Head of caudate nucleus (tissue), 42 donors: Measurements from ENCODE around the gene RABEPK.
"Not testable (repeated sequence)": the region's sequence is repeated elsewhere in the genome, so short reads cannot be mapped to it uniquely, and the experiment has no call there.

ENCODE experiments used
- DNase-seq, 42 donors: peaks; one replicate each; pipeline versions ENCODE4 v3.0.0 to v3.0.0-alpha.2; 2020 to 2021; ENCODE audit warnings: mixed read lengths in 7 of 42
- intact Hi-C: fragments of 100-400 bp; cut with DNase I; formaldehyde crosslinking; loops from one replicate; pipeline ENCODE4 v1.15.0; 2022

RABEPK gene

DNA sequence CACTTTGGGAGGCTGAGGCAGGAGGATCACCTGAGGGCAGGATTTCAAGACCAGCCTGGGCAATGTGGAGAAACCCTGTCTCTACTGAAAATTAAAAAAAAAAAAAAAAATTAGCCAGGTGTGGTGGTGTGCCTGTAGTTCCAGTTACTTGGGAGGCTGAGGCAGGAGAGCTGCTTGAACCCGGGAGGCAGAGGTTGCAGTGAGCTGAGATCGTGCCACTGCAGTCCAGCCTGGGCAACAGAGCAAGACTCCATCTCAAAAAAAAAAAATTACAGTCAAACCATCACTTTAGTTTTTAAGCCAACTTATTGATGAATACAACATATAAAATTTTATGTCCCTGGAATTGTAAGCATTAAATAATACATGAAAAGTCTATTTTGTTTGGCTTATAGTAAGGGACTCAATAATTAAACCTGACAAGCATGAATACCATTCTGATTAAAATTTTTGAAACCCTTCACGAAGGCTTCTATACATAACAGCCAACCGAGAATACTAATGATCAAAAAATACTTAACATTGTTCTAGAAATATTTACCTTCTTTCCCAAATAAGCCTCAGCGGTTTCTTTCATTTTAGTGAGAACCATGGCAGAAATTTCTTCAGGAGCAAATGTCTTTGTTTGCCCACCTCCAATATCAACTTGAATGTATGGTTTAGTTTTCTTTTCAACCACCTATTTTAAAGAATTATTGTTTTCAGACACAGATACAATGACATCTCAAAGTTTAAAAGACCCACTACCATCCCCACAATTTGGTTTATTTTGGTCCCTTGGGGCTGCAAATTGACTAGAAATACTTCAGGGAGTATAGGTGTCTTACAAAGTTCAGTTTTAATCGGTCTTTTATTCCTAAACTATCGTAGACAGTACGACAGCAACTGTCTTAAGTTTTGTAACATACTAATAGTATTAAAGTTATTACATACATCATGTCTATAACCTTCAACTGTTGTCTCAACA, 39.6 kb downstream of the RABEPK start:
- intact Hi-C loops, result loop anchor here (2.0 kb wide), 1 partner anchor 49 kb away; no protein-coding TSS in a partner anchor
- DNase-seq, result no peak

DNA sequence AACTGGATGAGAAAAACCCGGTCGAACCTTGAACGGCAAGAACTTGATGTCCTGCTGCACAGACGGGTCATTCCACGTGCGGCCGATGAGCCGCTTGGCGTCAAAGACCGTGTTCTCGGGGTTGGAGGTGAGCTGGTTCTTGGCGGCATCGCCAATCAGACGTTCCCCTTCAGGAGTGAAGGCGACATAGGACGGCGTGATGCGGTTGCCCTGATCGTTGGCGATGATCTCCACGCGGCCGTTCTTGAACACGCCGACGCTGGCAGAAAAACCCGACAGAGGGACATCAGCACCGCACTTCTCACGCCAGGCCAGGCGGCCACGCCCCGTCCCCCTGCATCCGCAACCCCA, 40.3 kb downstream of the RABEPK start:
- peak in 15 of 42 donors; percentile 9 to 55 (median 23) for DNase-seq
- intact Hi-C loops, result loop anchor here (2.0 kb wide), 1 partner anchor 50 kb away; no protein-coding TSS in a partner anchor

DNA sequence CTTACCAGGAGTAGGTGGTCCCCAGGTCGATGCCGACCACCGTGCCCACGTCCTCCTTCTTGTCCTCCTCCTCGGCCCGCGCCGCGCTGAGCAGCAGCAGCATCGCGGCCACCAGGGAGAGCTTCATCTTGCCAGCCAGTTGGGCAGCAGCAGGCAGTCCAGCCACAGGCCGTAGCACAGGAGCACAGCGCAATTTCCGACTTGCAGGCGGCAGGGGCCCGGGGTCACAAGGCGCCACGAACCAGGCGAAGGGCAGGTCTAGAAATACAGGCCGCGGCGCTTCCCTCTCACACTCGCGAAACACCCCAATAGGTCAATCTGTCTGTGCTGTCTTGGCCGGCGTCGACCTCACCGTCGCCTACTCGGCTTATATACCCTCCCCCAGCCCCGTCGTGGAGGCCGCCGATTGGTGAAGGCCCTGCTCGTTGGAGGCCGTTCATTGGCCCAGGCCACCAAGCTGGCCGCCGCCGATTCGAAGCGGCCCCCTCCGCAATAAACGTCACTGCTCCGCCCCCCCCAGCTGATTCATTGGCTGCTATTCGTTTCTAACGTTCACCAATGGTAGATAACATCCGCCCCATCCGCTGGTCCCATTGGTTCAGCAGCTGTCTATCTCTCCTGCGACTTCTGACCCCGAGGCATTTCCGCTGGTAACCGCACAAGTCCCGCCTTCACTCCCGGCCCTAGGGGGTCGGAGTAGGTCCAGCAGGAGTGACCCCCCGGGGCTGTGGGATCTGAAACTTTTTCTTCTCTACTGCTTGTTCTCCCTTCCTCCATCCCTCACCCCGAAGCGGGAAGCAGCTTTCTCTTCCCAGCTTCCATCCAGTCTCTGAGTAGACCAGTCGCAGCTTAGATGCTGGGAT, 40.9 kb downstream of the RABEPK start, which contains the start of gene HSPA5:
HSPA5 (minus strand) TSS at position 344 of the 863 bp plus-strand sequence; CDS start at position 127, 217 bp downstream.
- intact Hi-C loops, result loop anchor here (2.0 kb wide), 1 partner anchor 50 kb away; no protein-coding TSS in a partner anchor
- peak; percentile 98 to 100 (median 99) for DNase-seq

DNA sequence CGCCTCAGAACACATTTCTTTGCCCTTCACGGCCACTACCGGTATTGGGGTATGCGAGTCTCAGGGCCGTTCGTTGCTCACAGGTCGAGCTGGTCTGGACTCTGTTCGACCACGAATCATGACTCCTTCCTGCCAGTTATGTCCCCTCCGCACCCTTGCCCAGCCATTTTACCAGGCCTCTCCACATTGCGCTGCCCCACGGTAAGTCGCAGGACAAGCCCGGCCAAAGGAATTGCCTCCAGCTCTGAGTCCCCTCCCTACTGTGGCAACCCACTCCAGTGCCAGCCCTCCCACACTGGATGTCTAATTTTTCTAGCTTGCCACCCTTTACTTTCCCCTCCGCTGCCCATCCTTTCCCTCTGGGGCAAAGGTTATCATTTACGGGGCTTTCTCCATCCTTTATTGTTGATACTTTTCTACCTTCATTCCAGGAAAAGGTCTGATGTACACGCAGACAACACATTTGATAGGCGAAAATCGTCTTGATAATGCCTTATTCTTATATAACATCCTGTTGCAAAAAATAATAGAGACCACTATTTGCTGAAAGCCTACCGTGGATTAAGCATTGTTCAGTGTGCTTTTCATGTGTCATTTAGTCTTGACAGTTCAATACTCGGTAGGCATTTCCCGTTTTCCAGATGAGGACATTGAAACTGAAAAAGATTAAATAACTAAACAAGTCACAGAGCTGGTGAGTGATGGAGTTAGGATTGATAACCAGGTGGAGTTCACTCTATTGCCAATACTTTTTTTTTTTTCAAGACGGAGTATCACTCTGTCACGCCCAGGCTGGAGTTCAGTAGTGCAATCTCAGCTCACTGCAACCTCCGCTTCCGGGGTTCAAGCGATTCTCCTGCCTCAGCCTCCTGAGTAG, 41.8 kb downstream of the RABEPK start:
- DNase-seq, result peak in 30 of 42 donors; percentile 7 to 68 (median 40)
- intact Hi-C loops, result loop anchor here (2.0 kb wide), 1 partner anchor 51 kb away; no protein-coding TSS in a partner anchor

DNA sequence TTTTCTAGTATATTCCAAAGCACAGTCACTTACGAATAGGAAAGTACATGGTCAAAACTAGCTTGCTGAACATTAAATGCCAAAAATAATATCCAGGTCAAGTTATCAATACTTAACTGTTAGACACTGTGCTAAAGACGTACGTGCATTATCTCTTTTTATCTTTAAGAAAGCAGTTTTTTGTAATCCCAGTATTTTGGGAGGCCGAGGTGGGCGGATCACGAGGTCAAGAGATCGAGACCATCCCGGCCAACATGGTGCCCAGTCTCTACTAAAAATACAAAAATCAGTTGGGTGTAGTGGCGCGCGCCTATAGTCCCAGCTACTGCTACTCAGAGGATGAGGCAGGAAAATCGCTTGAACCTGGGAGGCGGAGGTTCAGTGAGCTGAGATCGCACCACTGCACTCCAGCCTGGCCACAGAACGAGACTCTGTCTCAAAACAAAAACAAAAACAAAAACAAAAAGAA, 43.5 kb downstream of the RABEPK start:
- no peak for DNase-seq
- intact Hi-C loops, result no loop called here

DNA sequence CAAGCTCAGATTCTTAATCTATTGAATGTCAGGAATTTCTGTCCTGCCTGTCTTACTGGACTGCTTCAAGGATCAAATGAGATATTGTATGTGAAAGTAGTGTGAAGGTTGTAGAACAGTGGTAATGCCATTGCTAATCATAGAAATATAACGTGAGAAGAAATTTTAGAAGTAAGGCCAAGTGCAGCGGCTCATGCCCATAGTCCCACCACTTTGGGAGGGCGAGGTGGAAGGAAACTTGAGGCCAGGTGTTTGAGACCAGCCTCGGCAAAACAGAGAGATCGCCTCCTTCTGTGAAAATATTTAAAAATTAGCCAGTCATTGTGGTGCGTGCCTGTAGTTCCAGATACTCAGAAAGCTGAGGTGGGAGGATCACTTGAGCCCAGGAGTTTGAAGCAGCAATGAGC, 45.9 kb downstream of the RABEPK start:
- intact Hi-C loops, result no loop called here
- no peak for DNase-seq

DNA sequence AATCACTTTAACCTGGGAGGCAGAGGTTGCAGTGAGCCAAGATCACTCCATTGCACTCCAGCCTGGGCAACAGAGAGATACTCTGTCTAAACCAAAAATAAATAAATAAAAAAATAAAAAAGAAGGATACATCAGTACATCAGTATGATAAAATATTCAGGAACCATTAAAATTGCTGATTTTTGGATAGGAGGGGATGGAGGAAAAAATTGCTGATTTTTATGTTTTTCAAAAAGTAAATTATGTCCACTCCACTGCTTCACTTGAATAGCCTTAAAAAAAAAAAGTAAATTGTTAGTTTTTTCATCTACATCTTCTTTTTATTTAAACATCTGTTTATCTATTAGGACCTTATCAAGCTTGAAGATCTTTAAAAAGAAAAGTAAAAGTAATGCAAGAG, 53.9 kb downstream of the RABEPK start:
- DNase-seq, result no peak
- intact Hi-C loops, result no loop called here

DNA sequence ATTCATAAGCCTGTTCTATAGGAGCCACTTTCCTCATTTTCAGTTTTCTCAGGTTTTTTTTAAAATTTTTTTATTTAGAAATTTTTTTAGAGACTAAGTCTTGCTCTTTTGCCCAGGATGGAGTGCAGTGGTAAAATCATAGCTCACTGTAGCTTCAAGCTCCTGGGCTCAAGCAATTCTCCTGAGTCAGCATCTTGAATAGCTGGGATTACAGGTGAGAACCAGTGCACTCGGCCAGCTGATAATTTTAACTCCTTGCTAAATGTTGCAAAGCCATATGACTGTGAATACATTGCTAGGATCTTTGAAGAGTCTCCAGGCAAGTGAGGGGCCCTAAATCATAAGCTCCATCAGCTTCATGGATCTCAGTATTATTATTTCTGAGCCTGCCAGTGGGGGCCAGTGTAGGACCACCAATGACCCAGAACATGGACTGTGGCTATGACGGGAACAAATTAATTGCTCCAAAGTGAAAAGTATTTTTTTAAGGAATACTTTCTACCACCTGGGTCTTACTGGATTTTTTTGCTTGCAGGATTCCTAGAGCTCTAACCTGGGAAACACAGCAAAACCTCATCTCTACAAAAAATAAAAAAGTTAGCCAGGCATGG, 55.5 kb downstream of the RABEPK start:
- intact Hi-C loops, result no loop called here
- no peak for DNase-seq

DNA sequence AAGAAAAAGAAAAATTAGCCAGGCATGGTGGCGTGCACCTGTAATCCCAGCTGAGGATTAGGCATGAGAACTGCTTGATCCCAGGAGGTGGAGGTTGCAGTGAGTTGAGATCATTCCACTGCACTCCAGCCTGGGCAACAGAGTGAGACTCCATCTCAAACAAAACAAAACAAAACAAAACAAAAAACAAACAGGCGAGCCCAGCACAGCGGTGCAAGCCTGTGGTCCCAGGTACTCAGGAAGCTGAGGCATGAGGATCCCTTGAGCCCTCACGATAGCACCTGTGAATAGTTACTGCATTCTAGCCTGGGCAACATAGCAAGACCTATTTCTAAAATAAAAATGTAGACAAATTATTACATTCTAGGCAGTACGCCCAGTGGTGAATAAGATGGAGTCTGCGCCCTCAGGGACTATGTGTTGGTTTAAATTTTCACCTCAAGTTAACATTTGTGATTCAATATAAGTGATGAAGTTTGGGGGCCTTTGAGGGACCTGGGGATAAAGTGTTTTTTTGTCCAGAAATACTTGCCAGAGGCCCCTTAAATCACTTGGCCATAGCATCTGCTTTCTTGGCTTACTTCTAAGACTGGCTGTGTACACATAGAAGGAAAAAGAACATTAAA, 57.9 kb downstream of the RABEPK start:
- no peak for DNase-seq
- intact Hi-C loops, result no loop called here

DNA sequence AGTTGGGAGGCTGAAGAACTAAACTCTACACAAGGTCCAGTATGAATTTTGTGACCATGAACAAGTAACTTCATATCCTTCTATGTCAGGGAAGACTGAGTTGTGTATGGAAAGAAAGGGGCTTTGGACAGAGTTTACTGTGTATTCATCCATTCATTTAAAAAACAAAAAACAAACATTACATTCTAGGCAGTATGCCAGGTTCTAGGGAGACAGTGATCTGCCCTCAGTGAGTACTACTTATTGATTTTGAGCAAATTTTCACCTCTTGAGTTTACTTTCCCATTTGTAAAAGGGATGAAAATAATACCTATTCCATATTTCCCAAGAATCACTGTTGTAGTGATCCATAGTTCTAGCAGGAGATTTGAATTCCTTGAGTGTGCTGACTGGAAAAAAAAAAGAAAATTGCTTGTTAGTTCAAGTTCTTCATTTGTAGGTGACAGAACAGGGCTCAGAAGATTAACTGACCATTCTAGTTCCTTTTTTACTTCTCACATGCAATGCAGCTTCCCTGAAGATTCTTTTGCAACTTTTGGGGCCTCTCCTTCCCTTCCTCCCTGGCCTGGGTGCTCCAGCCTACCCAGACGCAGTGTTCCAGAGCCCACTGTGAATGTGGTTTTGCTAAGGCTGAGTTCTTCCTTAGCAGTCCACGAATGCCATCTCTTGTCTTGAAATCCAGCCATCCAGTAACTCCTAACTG, 58.6 kb downstream of the RABEPK start:
- peak in 1 of 42 donors; percentile 14 for DNase-seq
- intact Hi-C loops, result no loop called here

DNA sequence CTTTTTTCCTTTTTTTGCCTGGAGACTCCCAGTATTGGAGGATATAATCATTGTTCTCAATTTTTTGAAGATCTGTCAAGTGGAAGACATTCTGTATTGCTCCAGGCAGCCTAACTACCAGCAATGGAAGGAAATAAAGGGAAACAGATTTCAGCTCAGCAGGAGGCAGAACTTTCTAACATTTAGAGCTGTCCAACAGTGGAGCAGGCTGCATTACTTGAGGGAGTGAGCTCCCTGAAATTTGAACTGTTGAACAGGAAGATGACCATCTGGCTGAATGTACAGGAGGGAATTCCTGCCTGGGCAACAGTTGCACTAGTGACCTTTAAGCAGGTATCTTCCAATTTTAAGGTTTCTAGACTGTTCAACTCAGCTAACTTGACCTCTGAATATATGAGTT, 60.2 kb downstream of the RABEPK start:
- intact Hi-C loops, result loop anchor here (10.0 kb wide), 1 partner anchor 114 kb away; no protein-coding TSS in a partner anchor
- no peak for DNase-seq

DNA sequence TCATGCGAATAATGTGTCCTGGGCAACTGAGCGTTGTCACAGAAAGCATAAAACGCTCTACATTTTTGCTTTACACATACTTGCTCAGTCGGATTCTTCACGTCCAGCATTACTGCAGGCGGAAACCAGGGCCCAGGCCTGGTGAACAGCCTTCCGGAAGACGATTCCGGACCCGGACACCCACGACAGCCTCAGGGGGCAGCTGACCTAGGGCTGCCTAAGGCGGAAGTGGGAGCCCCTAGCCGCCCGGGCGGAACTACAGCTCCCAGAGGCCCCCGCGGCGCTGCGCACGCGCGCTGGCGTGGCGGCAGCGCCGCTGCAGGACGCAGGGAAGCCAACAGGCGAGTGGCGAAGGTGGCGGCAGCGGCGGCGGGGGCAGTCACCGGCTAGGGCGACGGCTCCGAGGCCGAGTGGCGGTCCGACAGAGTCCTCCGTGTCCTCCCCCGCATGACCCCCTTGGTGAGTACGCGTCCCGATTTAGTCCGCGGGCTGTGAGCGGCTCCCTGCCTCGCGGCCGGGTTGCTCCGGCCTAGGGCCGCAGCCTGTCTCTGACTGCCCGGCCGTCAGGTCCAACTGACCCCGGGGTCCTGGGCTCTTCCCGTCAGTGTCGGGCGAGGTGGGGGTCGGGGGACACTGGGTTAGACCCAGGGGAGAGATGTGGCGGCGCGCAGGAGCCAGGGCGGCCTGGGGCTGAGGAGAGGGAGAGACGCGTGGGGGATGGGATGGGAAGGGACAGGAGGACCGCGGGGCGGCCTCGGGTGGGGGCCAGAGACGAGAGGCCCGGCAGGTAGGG, 61.4 kb downstream of the RABEPK start, which contains the start of gene GAPVD1:
GAPVD1 (plus strand) TSS at position 326 of the 793 bp plus-strand sequence. CDS start 37,096 bp downstream, outside the sequence.
- intact Hi-C loops, result loop anchor here (10.0 kb wide), 1 partner anchor 113 kb away; no protein-coding TSS in a partner anchor
- peak; percentile 56 to 94 (median 88) for DNase-seq

DNA sequence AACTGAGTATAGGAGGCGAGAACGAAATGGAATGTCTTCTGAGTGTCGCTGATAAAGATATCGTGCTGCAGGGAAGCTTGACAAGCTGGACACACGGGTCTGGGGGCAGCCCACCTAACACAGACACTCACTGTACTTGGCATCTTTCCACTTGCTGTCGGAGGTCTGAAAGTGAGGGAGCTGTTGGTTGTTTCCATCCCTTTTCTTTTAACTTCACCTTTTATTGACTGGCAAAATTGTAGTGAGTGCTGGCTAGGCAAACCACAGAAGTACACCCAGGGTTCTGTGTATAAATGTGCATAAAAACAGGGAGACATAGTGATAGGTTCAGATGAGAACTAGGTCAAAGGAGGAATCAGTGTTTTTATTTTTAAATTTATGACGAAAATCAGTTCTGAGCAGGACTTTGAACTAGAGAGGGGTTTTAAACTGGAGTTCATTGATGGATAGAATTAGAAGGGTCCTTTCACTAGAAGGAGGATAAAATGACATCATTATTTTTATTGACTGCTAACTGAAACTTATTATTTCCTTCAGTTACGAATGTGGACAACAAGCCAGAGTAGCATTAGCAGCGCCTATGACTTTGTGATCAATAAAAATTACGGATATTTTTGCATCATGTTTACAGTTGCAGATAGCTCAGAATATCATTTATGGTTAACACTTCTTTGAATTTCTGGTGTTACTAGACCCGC, 62.1 kb downstream of the RABEPK start:
- peak in 1 of 42 donors; percentile 18 for DNase-seq
- intact Hi-C loops, result loop anchor here (10.0 kb wide), 1 partner anchor 112 kb away; no protein-coding TSS in a partner anchor

DNA sequence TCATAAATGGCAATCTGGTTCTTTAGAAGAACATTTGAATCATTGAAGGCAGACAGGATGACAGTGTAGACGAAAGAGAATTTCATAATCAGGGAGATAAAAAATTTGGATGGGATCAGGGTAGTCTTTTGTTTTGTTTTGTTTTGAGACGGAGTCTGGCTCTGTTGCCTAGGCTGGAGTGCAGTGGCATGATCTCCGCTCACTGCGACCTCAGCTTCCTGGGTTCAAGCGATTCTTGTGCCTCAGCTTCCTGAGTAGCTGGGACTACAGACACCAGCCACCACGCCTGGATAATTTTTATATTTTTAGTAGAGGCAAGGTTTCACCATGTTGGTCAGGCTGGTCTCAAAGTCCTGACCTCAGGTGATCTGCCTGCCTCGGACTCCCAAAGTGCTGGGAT, 63.7 kb downstream of the RABEPK start:
- intact Hi-C loops, result loop anchor here (10.0 kb wide), 1 partner anchor 111 kb away; no protein-coding TSS in a partner anchor
- DNase-seq, result not testable (repeated sequence)
